HFFc6 (cell line): ENCODE measurements around the gene WDR86. TPM values are rescaled to one million over a fixed set of nuclear protein-coding genes. Genes with fewer than 3 reads are reported as not detected.

Experiments used
- DNase-seq: peaks from one replicate; pipeline ENCODE4 v3.0.0-alpha.2; 2018
- H3K27ac Mint-ChIP-seq: 2 replicates; pipeline ENCODE4 v1.8.0; 2020; ENCODE audit warnings: mild to moderate bottlenecking, mixed read lengths
- H3K27me3 Mint-ChIP-seq: 2 replicates; pipeline ENCODE4 v1.8.0; 2021; ENCODE audit warnings: mild to moderate bottlenecking, moderate library complexity, mixed read lengths; ENCODE audit not compliant: insufficient read depth
- H3K36me3 Mint-ChIP-seq: 2 replicates; pipeline ENCODE4 v1.8.0; 2021; ENCODE audit warnings: low read depth, mixed read lengths
- H3K4me1 Mint-ChIP-seq: 2 replicates; pipeline ENCODE4 v1.8.0; 2020; ENCODE audit warnings: low read depth, mixed read lengths
- H3K4me3 Mint-ChIP-seq: 2 replicates; pipeline ENCODE4 v1.8.0; 2020; ENCODE audit warnings: mild to moderate bottlenecking, moderate library complexity, mixed read lengths
- H3K9me3 Mint-ChIP-seq: 2 replicates; pipeline ENCODE4 v1.8.0; 2020; ENCODE audit warnings: mild to moderate bottlenecking, mixed read lengths
- CTCF ChIP-seq: fragments of 200-600 bp; sonication (generic); IDR thresholded peaks from 2 replicates; pipeline ENCODE4 v1.5.0; 2021; ENCODE audit warnings: antibody characterized with exemption, mild to moderate bottlenecking
- microRNA-seq: library from miRNA; unstranded; fragments of <30 nt; microRNA quantifications from one replicate; pipeline ENCODE4, GENCODE V29; 2019
- total RNA-seq, 6 experiments: library from RNA; stranded (reverse); fragmentation: NEBNext Ultra II Directional; extraction: Animal tissue kit (Norgen Biotek cat#: 25700); gene quantifications; 2 replicates in 1 of 6; 3 replicates in 5 of 6; pipeline ENCODE4 v1.2.3, GENCODE V29; 2021

Gene WDR86
- total RNA-seq, 6 experiments from 2014 or later = not detected

- Mint-ChIP-seq H3K27ac (no peak overlapping the region), H3K36me3 (no peaks in the 10 kb centered on the region), H3K4me3 (no peak overlapping the region), H3K27me3 (peaks cover 15% of the 10 kb centered on the region), H3K9me3 (peaks cover 4% of the 10 kb centered on the region; the same call in 1 of the 2 replicates), H3K4me1 (peaks cover 6% of the 10 kb centered on the region; the same call in 1 of the 2 replicates)
- no peak for DNase-seq
- TF ChIP-seq CTCF = no peak
These were observed 73.7 kb downstream of the WDR86 start for GRCh38 chr7:151336027-151336708.

GRCh38 chr7:151334628-151335027 lies 75.2 kb downstream of the WDR86 start:
- Mint-ChIP-seq H3K4me1 (no peaks in the 10 kb centered on the region), H3K27me3 (peaks cover 21% of the 10 kb centered on the region), H3K27ac (no peak overlapping the region), H3K36me3 (no peaks in the 10 kb centered on the region), H3K4me3 (no peak overlapping the region), H3K9me3 (peaks cover 4% of the 10 kb centered on the region; the same call in 1 of the 2 replicates)
- TF ChIP-seq CTCF = no peak
- DNase-seq = no peak

Small RNA genes within 50 kb of the gene (microRNA-seq; reads per million reads assigned to microRNA genes)
- not detected for gene MIR3907

Other genes starting within 250 kb of the WDR86 start
- not detected for gene GBX1, start 242.3 kb downstream of the WDR86 start, total RNA-seq
- not detected for gene ASB10, start 222.8 kb downstream of the WDR86 start, total RNA-seq
- not detected for gene H2BK1, start 199.6 kb downstream of the WDR86 start, total RNA-seq
- 10 to 100 TPM; 63.8 to 79.7 (median 67.8) TPM for gene ABCF2, start 182.8 kb downstream of the WDR86 start, total RNA-seq
- 100 to 1,000 TPM; 125 to 171 (median 138) TPM for gene CHPF2, start 177.6 kb downstream of the WDR86 start, total RNA-seq
- 10 to 100 TPM; 28.0 to 32.9 (median 31.2) TPM for gene SMARCD3, start 161.3 kb downstream of the WDR86 start, total RNA-seq
- 10 to 100 TPM; 30.6 to 37.8 (median 34.8) TPM for gene NUB1, start 68.2 kb downstream of the WDR86 start, total RNA-seq
- gene CRYGN, start 30.1 kb upstream of the WDR86 start, total RNA-seq = not detected
- gene RHEB, start 109.9 kb upstream of the WDR86 start, total RNA-seq = 100 to 1,000 TPM; 104 to 122 (median 118) TPM